Mesodermal cell (in vitro differentiated cells): ENCODE data around the gene WIPF1.

Experiments
- H3K27ac ChIP-seq: 2 replicates; pipeline ENCODE4 v1.7.0; 2013; ENCODE audit warnings: mild to moderate bottlenecking, low read depth, low read length, moderate library complexity; ENCODE audit not compliant: severe bottlenecking
- H3K36me3 ChIP-seq: 2 replicates; pipeline ENCODE4 v1.7.1; 2013; ENCODE audit warnings: mild to moderate bottlenecking, low read length, moderate library complexity; ENCODE audit not compliant: control insufficient read depth, insufficient read depth
- H3K4me1 ChIP-seq: one replicate; pipeline ENCODE4 v1.7.1; 2013; ENCODE audit warnings: mild to moderate bottlenecking, low read length; ENCODE audit not compliant: insufficient read depth, control insufficient read depth, poor library complexity, severe bottlenecking
- H3K4me3 ChIP-seq: 2 replicates; pipeline ENCODE4 v1.7.0; 2013; ENCODE audit warnings: low read length, control low read depth, mild to moderate bottlenecking; ENCODE audit not compliant: insufficient read depth, poor library complexity, severe bottlenecking; ENCODE audit errors: extremely low read depth
- H3K9me3 ChIP-seq: 2 replicates; pipeline ENCODE4 v1.7.1; 2013; ENCODE audit warnings: mild to moderate bottlenecking, low read length, moderate library complexity; ENCODE audit not compliant: control insufficient read depth
- WGBS, 2 experiments: methylation state at CpG; one replicate each; pipeline ENCODE4 v1.1.5; 2013; ENCODE audit warnings: missing lambda C conversion rate in 2 of 2; ENCODE audit not compliant: insufficient coverage in 2 of 2; 5-methylcytosine and 5-hydroxymethylcytosine counted together

The WIPF1 gene

GRCh38 chr2:174512345-174512744 is 85.3 kb downstream of the WIPF1 start:
- no peak overlapping the region for H3K4me3 ChIP-seq
- no peak overlapping the region for H3K27ac ChIP-seq
- H3K4me1 ChIP-seq, result no peaks in the 10 kb centered on the region
- 100% methylated on average over 2 of the region's 3 CpGs; no CpG with 5 or more reads in 1 of the 2 experiments for WGBS, 2 experiments
- H3K36me3 ChIP-seq, result no peaks in the 10 kb centered on the region
- peaks cover 33% of the 10 kb centered on the region for H3K9me3 ChIP-seq

DNA sequence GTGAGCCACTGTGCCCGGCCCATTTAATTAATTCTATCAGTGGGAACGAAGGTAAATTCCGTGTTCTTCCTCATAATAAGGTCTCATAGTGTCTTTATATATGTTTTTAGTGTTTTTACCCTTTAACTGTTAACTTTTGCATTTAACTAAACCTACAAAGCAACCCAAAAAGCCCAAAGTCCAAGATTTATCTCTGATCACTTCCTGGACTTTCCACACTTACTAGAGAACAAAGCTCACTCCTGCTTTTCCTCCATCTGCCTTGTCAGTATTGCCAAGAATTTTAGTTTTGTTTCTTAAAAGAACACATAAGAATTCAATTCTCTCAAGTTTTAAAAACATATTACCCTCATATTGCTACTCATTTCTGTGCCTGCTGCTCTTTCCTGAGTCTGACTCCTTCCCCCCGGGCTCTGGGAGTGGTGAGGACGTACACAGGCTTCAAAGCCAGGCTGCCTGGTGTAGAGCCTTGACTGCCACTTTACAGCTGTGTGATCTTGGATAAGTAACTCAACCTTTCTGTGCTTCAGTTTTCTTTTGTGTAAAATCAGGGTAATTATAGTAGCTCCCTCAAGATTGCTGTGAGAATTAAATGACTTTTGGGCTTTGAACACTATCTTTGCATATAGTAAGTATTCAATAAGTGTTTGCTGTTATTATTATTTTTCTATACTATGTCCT is 85.9 kb downstream of the WIPF1 start:
- 92 to 100% methylated on average over 2 of the region's 5 CpGs for WGBS, 2 experiments
- Histone ChIP-seq H3K27ac (no peak overlapping the region), H3K36me3 (no peaks in the 10 kb centered on the region), H3K4me1 (no peaks in the 10 kb centered on the region), H3K9me3 (peaks cover 38% of the 10 kb centered on the region), H3K4me3 (no peak overlapping the region)

GRCh38 chr2:174510583-174511189 is 86.9 kb downstream of the WIPF1 start:
- no peaks in the 10 kb centered on the region for H3K36me3 ChIP-seq
- no peak overlapping the region for H3K27ac ChIP-seq
- no peak overlapping the region for H3K4me3 ChIP-seq
- WGBS, 2 experiments, result 35 to 50% methylated on average over 1 to 2 of the region's 2 CpGs
- H3K4me1 ChIP-seq, result no peaks in the 10 kb centered on the region
- peaks cover 38% of the 10 kb centered on the region for H3K9me3 ChIP-seq
